ENCODE results near the gene DIP2B.

The DIP2B gene

GRCh38 chr12:50557421-50557820 lies 52.6 kb downstream of the DIP2B start:
- no peak for TF ChIP-seq CTCF (conservative IDR thresholded peaks at IDR 0.05; ENCODE audit: control insufficient read depth, insufficient read depth, low read depth, low read length)
- DNase-seq (ENCODE audit: low read depth) = no peak
- H3K4me3 ChIP-seq (ENCODE audit: control insufficient read depth, low read depth, low read length) = no peak overlapping the region

GRCh38 chr12:50558970-50559369 lies 54.2 kb downstream of the DIP2B start:
- no peak overlapping the region for H3K4me3 ChIP-seq (ENCODE audit: control insufficient read depth, low read depth, low read length)
- TF ChIP-seq CTCF (conservative IDR thresholded peaks at IDR 0.05; ENCODE audit: control insufficient read depth, insufficient read depth, low read depth, low read length) = no peak
- DNase-seq (ENCODE audit: low read depth) = no peak

- no peak for DNase-seq (ENCODE audit: low read depth)
- H3K4me3 ChIP-seq (ENCODE audit: control insufficient read depth, low read depth, low read length) = no peak overlapping the region
- TF ChIP-seq CTCF (conservative IDR thresholded peaks at IDR 0.05; ENCODE audit: control insufficient read depth, insufficient read depth, low read depth, low read length) = no peak
These were observed 58.0 kb downstream of the DIP2B start for GRCh38 chr12:50562520-50563433.

GRCh38 chr12:50563434-50563787 lies 58.6 kb downstream of the DIP2B start:
- DNase-seq (ENCODE audit: low read depth) = no peak
- no peak for TF ChIP-seq CTCF (conservative IDR thresholded peaks at IDR 0.05; ENCODE audit: control insufficient read depth, insufficient read depth, low read depth, low read length)
- no peak overlapping the region for H3K4me3 ChIP-seq (ENCODE audit: control insufficient read depth, low read depth, low read length)

GRCh38 chr12:50564237-50564947 lies 59.6 kb downstream of the DIP2B start:
- no peak overlapping the region for H3K4me3 ChIP-seq (ENCODE audit: control insufficient read depth, low read depth, low read length)
- DNase-seq (ENCODE audit: low read depth) = peak; percentile 44
- no peak for TF ChIP-seq CTCF (conservative IDR thresholded peaks at IDR 0.05; ENCODE audit: control insufficient read depth, insufficient read depth, low read depth, low read length)

- no peak for DNase-seq (ENCODE audit: low read depth)
- H3K4me3 ChIP-seq (ENCODE audit: control insufficient read depth, low read depth, low read length) = no peak overlapping the region
- TF ChIP-seq CTCF (conservative IDR thresholded peaks at IDR 0.05; ENCODE audit: control insufficient read depth, insufficient read depth, low read depth, low read length) = no peak
These were observed 60.1 kb downstream of the DIP2B start for GRCh38 chr12:50564948-50565297.

All from fibroblast of mammary gland (primary cell).